Transverse colon (tissue), 3 donors: ENCODE measurements around the gene CHD2.

Experiments
- CTCF ChIP-seq, 5 experiments: fragments of 200-600 bp in 3 of 5; fragments of 450-650 bp in 2 of 5; sonication (generic) in 3 of 5; IDR thresholded peaks; 1 replicate in 2 of 5; 2 replicates in 3 of 5; pipeline ENCODE4 v1.5.1; 2016 to 2017; ENCODE audit warnings: antibody characterized with exemption in 5 of 5, inconsistent platforms in 3 of 5, mild to moderate bottlenecking in 2 of 5, moderate library complexity in 1 of 5
- POLR2A ChIP-seq: fragments of 450-650 bp; IDR thresholded peaks from one replicate; pipeline ENCODE4 v1.6.1; 2016; ENCODE audit warnings: antibody characterized with exemption, mild to moderate bottlenecking, moderate library complexity

GRCh38 chr15:92930054-92930621 lies 30.0 kb downstream of the CHD2 start:
- TF ChIP-seq POLR2A: no peak
- TF ChIP-seq CTCF (IDR thresholded peaks at IDR 0.05): no peak
